Activated CD4-positive, alpha-beta memory T cell treated with anti-CD3 and anti-CD28 coated beads, Interleukin-2, amount 10 ng/mL, durations not matched to agents 7 days and 5 days (primary cell): Measurements from ENCODE around the gene HELQ. TPM values are rescaled to one million over a fixed set of nuclear protein-coding genes. Genes with fewer than 3 reads are reported as not detected.
"Not testable (repeated sequence)": the region's sequence is repeated elsewhere in the genome, so short reads cannot be mapped to it uniquely, and the experiment has no call there.

ENCODE experiments used
- CTCF ChIA-PET: fragments of 350-600 bp; sonication (Branson Sonifier 250); formaldehyde crosslinking; loops from one replicate; lab custom pipeline; 2021; ENCODE audit warnings: antibody characterized with exemption, inconsistent platforms; lab: Charles Lee
- POLR2A ChIA-PET: fragments of 350-600 bp; sonication (Branson Sonifier 250); formaldehyde crosslinking; loops from one replicate; lab custom pipeline; 2021; ENCODE audit warnings: antibody characterized with exemption; lab: Charles Lee
- DNase-seq: peaks from one replicate; pipeline ENCODE4 v3.0.0-alpha.2; 2020
- H3K27ac Mint-ChIP-seq: one replicate; pipeline ENCODE4 v1.8.0; 2021; ENCODE audit warnings: mild to moderate bottlenecking, mixed read lengths
- H3K27me3 Mint-ChIP-seq: one replicate; pipeline ENCODE4 v1.8.0; 2021; ENCODE audit warnings: mixed read lengths
- H3K36me3 Mint-ChIP-seq: one replicate; pipeline ENCODE4 v1.8.0; 2021; ENCODE audit warnings: low read depth, mixed read lengths
- H3K4me1 Mint-ChIP-seq: one replicate; pipeline ENCODE4 v1.8.0; 2021; ENCODE audit warnings: mixed read lengths
- H3K4me3 Mint-ChIP-seq: one replicate; pipeline ENCODE4 v1.8.0; 2021; ENCODE audit warnings: mild to moderate bottlenecking, mixed read lengths
- H3K9me3 Mint-ChIP-seq: one replicate; pipeline ENCODE4 v1.8.0; 2021; ENCODE audit warnings: mixed read lengths
- total RNA-seq, 2 experiments: library from RNA; stranded (reverse); gene quantifications; one replicate each; pipeline ENCODE4 v1.2.3, GENCODE V29; 2021

Gene HELQ
- total RNA-seq, 2 experiments from 2014 or later = 16.4 to 17.8 TPM

- H3K36me3 Mint-ChIP-seq = peaks cover 53% of the 10 kb centered on the region
- H3K9me3 Mint-ChIP-seq = no peaks in the 10 kb centered on the region
- no peaks in the 10 kb centered on the region for H3K27me3 Mint-ChIP-seq
- ChIA-PET CTCF (interaction anchor here (1.3 kb wide), 1 partner anchor 9 kb away, joined by 5 read pairs; no protein-coding TSS in a partner anchor), POLR2A (interaction anchor here (1.5 kb wide), 1 partner anchor 91 kb away, joined by 3 read pairs; no protein-coding TSS in a partner anchor)
- no peak for DNase-seq
- H3K27ac Mint-ChIP-seq = no peak overlapping the region
- no peak overlapping the region for H3K4me3 Mint-ChIP-seq
- H3K4me1 Mint-ChIP-seq = no peaks in the 10 kb centered on the region
These were observed 38.1 kb downstream of the HELQ start for GRCh38 chr4:83417566-83417965.

GRCh38 chr4:83413676-83414075 lies 41.9 kb downstream of the HELQ start:
- POLR2A ChIA-PET = no interaction called here

GRCh38 chr4:83408908-83409307 lies 46.7 kb downstream of the HELQ start:
- no peak for DNase-seq
- Mint-ChIP-seq H3K4me3 (no peak overlapping the region), H3K27ac (no peak overlapping the region), H3K27me3 (no peaks in the 10 kb centered on the region), H3K36me3 (peaks cover 36% of the 10 kb centered on the region), H3K9me3 (no peaks in the 10 kb centered on the region), H3K4me1 (no peaks in the 10 kb centered on the region)
- ChIA-PET CTCF (interaction anchor here (1.3 kb wide), 1 partner anchor 9 kb away, joined by 5 read pairs; no protein-coding TSS in a partner anchor), POLR2A (no interaction called here)

More at GRCh38 chr4:83413676-83414075, 41.9 kb downstream of the HELQ start:
- H3K4me3 Mint-ChIP-seq = no peak overlapping the region
- H3K9me3 Mint-ChIP-seq = no peaks in the 10 kb centered on the region
- CTCF ChIA-PET = no interaction called here
- peaks cover 55% of the 10 kb centered on the region for H3K36me3 Mint-ChIP-seq
- H3K4me1 Mint-ChIP-seq = no peaks in the 10 kb centered on the region
- no peak for DNase-seq
- no peaks in the 10 kb centered on the region for H3K27me3 Mint-ChIP-seq
- H3K27ac Mint-ChIP-seq = no peak overlapping the region

GRCh38 chr4:83405844-83406816 lies 49.5 kb downstream of the HELQ start:
- Mint-ChIP-seq H3K36me3 (peaks cover 33% of the 10 kb centered on the region), H3K27me3 (no peaks in the 10 kb centered on the region), H3K27ac (no peak overlapping the region), H3K9me3 (peaks cover 5% of the 10 kb centered on the region), H3K4me3 (no peak overlapping the region), H3K4me1 (peaks cover 5% of the 10 kb centered on the region)
- CTCF ChIA-PET = interaction anchor here (0.6 to 0.7 kb wide), 3 partner anchors 46 to 917 kb away, joined by 3 to 5 read pairs (median 4); no protein-coding TSS in a partner anchor
- POLR2A ChIA-PET = no interaction called here
- DNase-seq = no peak

- H3K9me3 Mint-ChIP-seq, H3K4me3 Mint-ChIP-seq, POLR2A ChIA-PET, CTCF ChIA-PET, H3K27me3 Mint-ChIP-seq, H3K27ac Mint-ChIP-seq: not testable (repeated sequence)
- peaks cover 19% of the 10 kb centered on the region for H3K36me3 Mint-ChIP-seq
- DNase-seq = peak; percentile 42
- H3K4me1 Mint-ChIP-seq = peaks cover 11% of the 10 kb centered on the region
These were observed 57.5 kb downstream of the HELQ start for GRCh38 chr4:83398158-83398557.

- no peak for DNase-seq
- ChIA-PET POLR2A (no interaction called here), CTCF (no interaction called here)
- H3K36me3 Mint-ChIP-seq = peaks cover 8% of the 10 kb centered on the region
- peaks cover 2% of the 10 kb centered on the region for H3K27me3 Mint-ChIP-seq
- H3K9me3 Mint-ChIP-seq = peaks cover 5% of the 10 kb centered on the region
- no peak overlapping the region for H3K4me3 Mint-ChIP-seq
- peaks cover 10% of the 10 kb centered on the region for H3K4me1 Mint-ChIP-seq
- no peak overlapping the region for H3K27ac Mint-ChIP-seq
These were observed 61.7 kb downstream of the HELQ start for GRCh38 chr4:83393908-83394307.

- Mint-ChIP-seq H3K9me3 (peaks cover 2% of the 10 kb centered on the region), H3K4me3 (no peak overlapping the region), H3K27me3 (peaks cover 2% of the 10 kb centered on the region), H3K36me3 (peaks cover 2% of the 10 kb centered on the region), H3K4me1 (peaks cover 17% of the 10 kb centered on the region), H3K27ac (no peak overlapping the region)
- ChIA-PET POLR2A (no interaction called here), CTCF (no interaction called here)
- no peak for DNase-seq
These were observed 63.1 kb downstream of the HELQ start for GRCh38 chr4:83392562-83392961.

- POLR2A ChIA-PET = no interaction called here
- Mint-ChIP-seq H3K36me3 (no peaks in the 10 kb centered on the region), H3K4me1 (peaks cover 16% of the 10 kb centered on the region), H3K27me3 (peaks cover 2% of the 10 kb centered on the region), H3K4me3 (no peak overlapping the region), H3K27ac (no peak overlapping the region), H3K9me3 (no peaks in the 10 kb centered on the region)
- CTCF ChIA-PET = no interaction called here
- DNase-seq = no peak
These were observed 64.7 kb downstream of the HELQ start for GRCh38 chr4:83390944-83391343.

GRCh38 chr4:83389756-83390505 lies 65.7 kb downstream of the HELQ start:
- peaks cover 2% of the 10 kb centered on the region for H3K27me3 Mint-ChIP-seq
- H3K4me1 Mint-ChIP-seq = peaks cover 16% of the 10 kb centered on the region
- no peak overlapping the region for H3K4me3 Mint-ChIP-seq
- no peak overlapping the region for H3K27ac Mint-ChIP-seq
- no peaks in the 10 kb centered on the region for H3K9me3 Mint-ChIP-seq
- no peak for DNase-seq
- POLR2A ChIA-PET = interaction anchor here (1.4 kb wide), 1 partner anchor 106 kb away, joined by 3 read pairs; the partner anchor contains the start of gene COQ2
- CTCF ChIA-PET = interaction anchor here (0.6 to 2.9 kb wide), 3 partner anchors 16 to 116 kb away, joined by 4 to 16 read pairs (median 5); partner anchors contain the start of gene COQ2
- no peaks in the 10 kb centered on the region for H3K36me3 Mint-ChIP-seq

GRCh38 chr4:83389037-83389720 lies 66.4 kb downstream of the HELQ start:
- Mint-ChIP-seq H3K36me3 (no peaks in the 10 kb centered on the region), H3K4me3 (no peak overlapping the region), H3K27ac (no peak overlapping the region), H3K9me3 (peaks cover 2% of the 10 kb centered on the region), H3K27me3 (peaks cover 2% of the 10 kb centered on the region), H3K4me1 (peaks cover 16% of the 10 kb centered on the region)
- no peak for DNase-seq
- ChIA-PET CTCF (interaction anchor here (0.6 to 2.9 kb wide), 5 partner anchors 16 to 116 kb away, joined by 3 to 16 read pairs (median 5); partner anchors contain the start of gene COQ2), POLR2A (interaction anchor here (1.4 kb wide), 1 partner anchor 105 kb away, joined by 3 read pairs; the partner anchor contains the start of gene COQ2)

GRCh38 chr4:83388313-83388676 lies 67.3 kb downstream of the HELQ start:
- peaks cover 5% of the 10 kb centered on the region for H3K9me3 Mint-ChIP-seq
- POLR2A ChIA-PET = interaction anchor here (1.0 to 1.9 kb wide), 3 partner anchors 66 to 104 kb away, joined by 3 to 8 read pairs (median 3); partner anchors contain the start of gene COQ2
- peaks cover 16% of the 10 kb centered on the region for H3K4me1 Mint-ChIP-seq
- peak; percentile 39 for DNase-seq
- CTCF ChIA-PET = interaction anchor here (0.7 to 2.9 kb wide), 5 partner anchors 15 to 108 kb away, joined by 3 to 16 read pairs (median 5); partner anchors contain the start of gene COQ2
- H3K27ac Mint-ChIP-seq = peak overlapping the region; percentile 27
- peaks cover 2% of the 10 kb centered on the region for H3K27me3 Mint-ChIP-seq
- H3K36me3 Mint-ChIP-seq = no peaks in the 10 kb centered on the region
- H3K4me3 Mint-ChIP-seq = no peak overlapping the region
